Smooth muscle cell (in vitro differentiated cells): ENCODE data around the gene GJB6. TPM values are rescaled to one million over a fixed set of nuclear protein-coding genes. Genes with fewer than 3 reads are reported as not detected.

ENCODE experiments used
- DNase-seq: peaks from one replicate; lab custom pipeline; 2025; ENCODE audit not compliant: unreplicated experiment; lab: John Stamatoyannopoulos, UW
- H2AFZ ChIP-seq: fragments of 200-600 bp; sonication (generic); 2 replicates; pipeline ENCODE4 v1.6.0; 2016; ENCODE audit warnings: antibody characterized with exemption, low read depth, mild to moderate bottlenecking
- H3F3A ChIP-seq: fragments of 200-600 bp; sonication (generic); 2 replicates; pipeline ENCODE4 v1.6.0; 2017; ENCODE audit warnings: antibody characterized with exemption, low read depth
- H3K27ac ChIP-seq: fragments of 200-600 bp; sonication (generic); 2 replicates; pipeline ENCODE4 v1.5.1; 2016; ENCODE audit warnings: low read depth, mild to moderate bottlenecking
- H3K27me3 ChIP-seq: fragments of 200-600 bp; sonication (generic); 2 replicates; pipeline ENCODE4 v1.6.1; 2016; ENCODE audit warnings: low read depth, mild to moderate bottlenecking
- H3K36me3 ChIP-seq: fragments of 200-600 bp; sonication (generic); 2 replicates; pipeline ENCODE4 v1.5.1; 2016; ENCODE audit warnings: low read depth
- H3K4me1 ChIP-seq: fragments of 200-600 bp; sonication (generic); 2 replicates; pipeline ENCODE4 v1.5.1; 2016; ENCODE audit warnings: low read depth
- H3K4me2 ChIP-seq: fragments of 200-600 bp; sonication (generic); 2 replicates; pipeline ENCODE4 v1.6.0; 2016; ENCODE audit warnings: mild to moderate bottlenecking
- H3K4me3 ChIP-seq: fragments of 200-600 bp; sonication (generic); 2 replicates; pipeline ENCODE4 v1.5.1; 2016; ENCODE audit warnings: mild to moderate bottlenecking
- H3K79me2 ChIP-seq: fragments of 200-600 bp; sonication (generic); 2 replicates; pipeline ENCODE4 v1.6.0; 2016; ENCODE audit warnings: low read depth, mild to moderate bottlenecking
- H3K9ac ChIP-seq: fragments of 200-600 bp; sonication (generic); 2 replicates; pipeline ENCODE4 v1.6.0; 2016; ENCODE audit warnings: low read depth
- H3K9me3 ChIP-seq: fragments of 200-600 bp; sonication (generic); replicated peaks from 2 replicates; pipeline ENCODE4 v1.5.1; 2016; ENCODE audit warnings: low read depth
- H4K20me1 ChIP-seq: fragments of 200-600 bp; sonication (generic); 2 replicates; pipeline ENCODE4 v1.6.0; 2016; ENCODE audit warnings: low read depth
- WGBS: methylation state at CpG from one replicate; pipeline ENCODE4 v1.1.7; 2016; ENCODE audit warnings: low lambda C conversion rate; 5-methylcytosine and 5-hydroxymethylcytosine counted together
- polyA plus RNA-seq: library from polyadenylated mRNA; unstranded; fragments of >200 nt; fragmentation: Nextera tagmentation; extraction: Ambion mirVana; gene quantifications from 2 replicates; pipeline ENCODE4 v1.2.1, GENCODE V29; 2016
- total RNA-seq: library from RNA; depleted of rRNA; stranded (reverse); fragments of >200 nt; gene quantifications from 2 replicates; pipeline ENCODE4 v1.2.3, GENCODE V29; 2014
- TF ChIP-seq, protein P1 (sequence below): fragments of 200-600 bp; sonication (generic); IDR thresholded peaks from 2 replicates; pipeline ENCODE4 v1.5.1; 2017; ENCODE audit warnings: borderline replicate concordance, mild to moderate bottlenecking, antibody characterized with exemption; ENCODE audit not compliant: insufficient read depth, poor library complexity, severe bottlenecking

GJB6 gene
- total and polyA plus RNA-seq, 2 experiments from 2014 or later, result 8.4 to 55.6 TPM

DNA sequence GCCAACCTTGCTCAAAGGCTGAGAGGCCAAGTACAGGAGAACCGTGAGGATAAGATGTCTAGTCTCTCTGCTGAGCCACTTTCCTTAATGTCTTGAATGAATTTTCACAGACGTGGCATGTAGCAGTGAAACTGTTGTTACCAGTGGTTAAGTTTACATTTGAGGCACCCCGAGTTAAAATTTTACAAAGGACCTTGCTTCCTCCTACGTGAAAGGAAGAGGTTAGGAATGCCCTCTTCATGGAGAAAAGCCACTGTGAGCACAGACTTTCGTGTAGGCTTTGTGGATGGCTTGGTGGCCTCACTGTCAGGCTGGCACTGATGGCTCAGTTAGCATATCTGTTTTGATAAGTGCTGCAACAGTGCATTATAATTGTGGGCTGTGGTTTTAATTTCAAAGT is 42.0 kb downstream of the GJB6 start:
- WGBS, result 40% methylated on average over 5 of the region's 5 CpGs
- Histone ChIP-seq H3K4me1 (peaks cover 25% of the 10 kb centered on the region), H4K20me1 (no peaks in the 10 kb centered on the region), H3K79me2 (no peaks in the 10 kb centered on the region), H3K4me3 (no peak overlapping the region), H3K36me3 (no peaks in the 10 kb centered on the region), H3F3A (peaks cover 6% of the 10 kb centered on the region), H3K4me2 (peak overlapping the region; percentile 64), H3K27me3 (peaks cover 21% of the 10 kb centered on the region), H2AFZ (peak overlapping the region; percentile 44), H3K9me3 (no peaks in the 10 kb centered on the region), H3K27ac (peak overlapping the region; percentile 86), H3K9ac (peak overlapping the region; percentile 48)
- TF ChIP-seq, protein P1, sequence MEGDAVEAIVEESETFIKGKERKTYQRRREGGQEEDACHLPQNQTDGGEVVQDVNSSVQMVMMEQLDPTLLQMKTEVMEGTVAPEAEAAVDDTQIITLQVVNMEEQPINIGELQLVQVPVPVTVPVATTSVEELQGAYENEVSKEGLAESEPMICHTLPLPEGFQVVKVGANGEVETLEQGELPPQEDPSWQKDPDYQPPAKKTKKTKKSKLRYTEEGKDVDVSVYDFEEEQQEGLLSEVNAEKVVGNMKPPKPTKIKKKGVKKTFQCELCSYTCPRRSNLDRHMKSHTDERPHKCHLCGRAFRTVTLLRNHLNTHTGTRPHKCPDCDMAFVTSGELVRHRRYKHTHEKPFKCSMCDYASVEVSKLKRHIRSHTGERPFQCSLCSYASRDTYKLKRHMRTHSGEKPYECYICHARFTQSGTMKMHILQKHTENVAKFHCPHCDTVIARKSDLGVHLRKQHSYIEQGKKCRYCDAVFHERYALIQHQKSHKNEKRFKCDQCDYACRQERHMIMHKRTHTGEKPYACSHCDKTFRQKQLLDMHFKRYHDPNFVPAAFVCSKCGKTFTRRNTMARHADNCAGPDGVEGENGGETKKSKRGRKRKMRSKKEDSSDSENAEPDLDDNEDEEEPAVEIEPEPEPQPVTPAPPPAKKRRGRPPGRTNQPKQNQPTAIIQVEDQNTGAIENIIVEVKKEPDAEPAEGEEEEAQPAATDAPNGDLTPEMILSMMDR, result no peak
- DNase-seq, result no peak

DNA sequence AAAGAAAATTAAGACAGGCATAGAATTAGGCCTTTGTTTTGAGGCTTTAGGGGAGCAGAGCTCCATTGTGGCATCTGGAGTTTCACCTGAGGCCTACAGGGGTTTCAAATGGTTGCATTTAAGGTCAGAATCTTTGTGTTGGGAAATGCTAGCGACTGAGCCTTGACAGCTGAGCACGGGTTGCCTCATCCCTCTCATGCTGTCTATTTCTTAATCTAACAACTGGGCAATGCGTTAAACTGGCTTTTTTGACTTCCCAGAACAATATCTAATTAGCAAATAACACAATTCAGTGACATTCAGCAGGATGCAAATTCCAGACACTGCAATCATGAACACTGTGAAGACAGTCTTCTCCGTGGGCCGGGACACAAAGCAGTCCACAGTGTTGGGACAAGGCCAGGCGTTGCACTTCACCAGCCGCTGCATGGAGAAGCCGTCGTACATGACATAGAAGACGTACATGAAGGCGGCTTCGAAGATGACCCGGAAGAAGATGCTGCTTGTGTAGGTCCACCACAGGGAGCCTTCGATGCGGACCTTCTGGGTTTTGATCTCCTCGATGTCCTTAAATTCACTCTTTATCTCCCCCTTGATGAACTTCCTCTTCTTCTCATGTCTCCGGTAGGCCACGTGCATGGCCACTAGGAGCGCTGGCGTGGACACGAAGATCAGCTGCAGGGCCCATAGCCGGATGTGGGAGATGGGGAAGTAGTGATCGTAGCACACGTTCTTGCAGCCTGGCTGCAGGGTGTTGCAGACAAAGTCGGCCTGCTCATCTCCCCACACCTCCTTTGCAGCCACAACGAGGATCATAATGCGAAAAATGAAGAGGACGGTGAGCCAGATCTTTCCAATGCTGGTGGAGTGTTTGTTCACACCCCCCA is 43.2 kb downstream of the GJB6 start:
- H3K4me1 ChIP-seq, result peaks cover 21% of the 10 kb centered on the region
- no peaks in the 10 kb centered on the region for H3K9me3 ChIP-seq
- no peak overlapping the region for H3K4me2 ChIP-seq
- H3K36me3 ChIP-seq, result no peaks in the 10 kb centered on the region
- 84% methylated on average over 28 of the region's 28 CpGs for WGBS
- peak overlapping the region; percentile 86 for H3K27ac ChIP-seq
- TF ChIP-seq, protein P1, result no peak
- H2AFZ ChIP-seq, result no peak overlapping the region
- DNase-seq, result no peak
- no peaks in the 10 kb centered on the region for H4K20me1 ChIP-seq
- no peak overlapping the region for H3K4me3 ChIP-seq
- peaks cover 6% of the 10 kb centered on the region for H3F3A ChIP-seq
- peaks cover 10% of the 10 kb centered on the region for H3K27me3 ChIP-seq
- H3K9ac ChIP-seq, result no peak overlapping the region
- H3K79me2 ChIP-seq, result no peaks in the 10 kb centered on the region

DNA sequence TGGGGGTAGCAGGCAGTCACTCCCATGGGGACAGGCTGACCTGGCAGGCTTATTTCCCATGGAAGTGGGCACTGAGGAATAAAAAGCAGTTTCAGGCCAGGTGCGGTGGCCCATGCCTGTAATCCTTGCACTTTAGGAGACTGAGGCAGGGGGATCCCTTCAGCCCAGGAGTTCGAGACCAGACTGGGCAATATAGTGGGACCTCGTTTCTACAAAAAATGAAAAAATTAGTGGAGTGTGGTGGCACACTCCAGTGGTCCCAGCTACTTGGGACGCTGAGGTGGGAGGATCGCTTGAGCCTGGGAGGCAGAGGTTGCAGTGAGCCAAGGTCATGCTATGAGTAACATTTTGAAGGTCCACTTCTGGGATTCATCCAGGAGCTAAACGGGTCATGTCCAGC is 45.3 kb downstream of the GJB6 start:
- TF ChIP-seq, protein P1, result no peak
- H3F3A ChIP-seq, result peaks cover 6% of the 10 kb centered on the region
- no peak overlapping the region for H3K4me3 ChIP-seq
- 79% methylated on average over 6 of the region's 6 CpGs for WGBS
- no peaks in the 10 kb centered on the region for H4K20me1 ChIP-seq
- no peak overlapping the region for H3K9ac ChIP-seq
- no peaks in the 10 kb centered on the region for H3K36me3 ChIP-seq
- no peak overlapping the region for H3K27ac ChIP-seq
- peaks cover 3% of the 10 kb centered on the region for H3K4me1 ChIP-seq
- no peak overlapping the region for H2AFZ ChIP-seq
- H3K27me3 ChIP-seq, result no peaks in the 10 kb centered on the region
- no peaks in the 10 kb centered on the region for H3K9me3 ChIP-seq
- no peaks in the 10 kb centered on the region for H3K79me2 ChIP-seq
- no peak for DNase-seq
- H3K4me2 ChIP-seq, result no peak overlapping the region
